Neural crest cell (in vitro differentiated cells): ENCODE measurements around the gene OR2H2. TPM values are rescaled to one million over a fixed set of nuclear protein-coding genes. Genes with fewer than 3 reads are reported as not detected.

Experiments
- DNase-seq: peaks from one replicate; pipeline ENCODE4 v3.0.0; 2021; ENCODE audit warnings: low read depth, mixed read lengths, low spot score
- H3K27ac Mint-ChIP-seq: one replicate; pipeline ENCODE4 v1.8.0; 2021; ENCODE audit warnings: mild to moderate bottlenecking, mixed read lengths; ENCODE audit not compliant: unreplicated experiment
- H3K27me3 Mint-ChIP-seq: 2 replicates; pipeline ENCODE4 v1.8.0; 2021; ENCODE audit warnings: low read depth, mild to moderate bottlenecking, mixed read lengths
- H3K36me3 Mint-ChIP-seq: 2 replicates; pipeline ENCODE4 v1.8.0; 2021; ENCODE audit warnings: low read depth, mild to moderate bottlenecking, mixed read lengths
- H3K4me1 Mint-ChIP-seq: 2 replicates; pipeline ENCODE4 v1.8.0; 2021; ENCODE audit warnings: mixed read lengths
- H3K4me3 Mint-ChIP-seq: one replicate; pipeline ENCODE4 v1.8.0; 2021; ENCODE audit warnings: mild to moderate bottlenecking, mixed read lengths
- H3K9me3 Mint-ChIP-seq: 2 replicates; pipeline ENCODE4 v1.8.0; 2021; ENCODE audit warnings: mixed read lengths
- total RNA-seq: library from RNA; stranded (reverse); gene quantifications from 2 replicates; pipeline ENCODE4 v1.2.1, GENCODE V29; 2021
- TF ChIP-seq, protein P1 (sequence below): fragments of 200-600 bp; sonication (generic); conservative IDR thresholded peaks from 2 replicates; pipeline ENCODE4 v1.5.0; 2021; ENCODE audit warnings: antibody characterized with exemption, mild to moderate bottlenecking

Gene OR2H2
- total RNA-seq, 1 donor from 2014 or later = not detected

DNA sequence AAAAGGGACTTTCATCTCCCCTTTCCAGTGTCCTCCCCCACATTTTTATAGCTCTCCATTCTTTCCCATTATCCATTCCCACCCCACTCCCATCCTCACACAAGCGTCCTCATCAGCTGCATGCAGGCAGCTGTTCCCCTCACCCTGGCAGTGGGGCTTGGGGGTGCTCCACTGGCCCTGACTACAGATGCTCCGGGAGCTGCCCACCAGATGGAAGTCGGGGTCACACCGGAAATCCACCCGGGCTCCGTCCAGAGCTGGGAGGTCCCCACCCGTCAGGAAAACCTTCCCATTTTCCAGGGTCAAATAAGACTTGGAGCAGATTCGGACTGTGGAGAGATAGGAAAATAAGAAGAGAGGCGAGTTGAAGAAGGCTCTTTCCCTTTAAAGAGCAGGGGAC is 45.4 kb downstream of the OR2H2 start:
- Mint-ChIP-seq H3K27ac (no peak overlapping the region), H3K9me3 (no peaks in the 10 kb centered on the region), H3K27me3 (peaks cover 40% of the 10 kb centered on the region), H3K36me3 (no peaks in the 10 kb centered on the region), H3K4me3 (peak overlapping the region; percentile 94), H3K4me1 (peaks cover 72% of the 10 kb centered on the region)
- no peak for DNase-seq
- TF ChIP-seq, protein P1, sequence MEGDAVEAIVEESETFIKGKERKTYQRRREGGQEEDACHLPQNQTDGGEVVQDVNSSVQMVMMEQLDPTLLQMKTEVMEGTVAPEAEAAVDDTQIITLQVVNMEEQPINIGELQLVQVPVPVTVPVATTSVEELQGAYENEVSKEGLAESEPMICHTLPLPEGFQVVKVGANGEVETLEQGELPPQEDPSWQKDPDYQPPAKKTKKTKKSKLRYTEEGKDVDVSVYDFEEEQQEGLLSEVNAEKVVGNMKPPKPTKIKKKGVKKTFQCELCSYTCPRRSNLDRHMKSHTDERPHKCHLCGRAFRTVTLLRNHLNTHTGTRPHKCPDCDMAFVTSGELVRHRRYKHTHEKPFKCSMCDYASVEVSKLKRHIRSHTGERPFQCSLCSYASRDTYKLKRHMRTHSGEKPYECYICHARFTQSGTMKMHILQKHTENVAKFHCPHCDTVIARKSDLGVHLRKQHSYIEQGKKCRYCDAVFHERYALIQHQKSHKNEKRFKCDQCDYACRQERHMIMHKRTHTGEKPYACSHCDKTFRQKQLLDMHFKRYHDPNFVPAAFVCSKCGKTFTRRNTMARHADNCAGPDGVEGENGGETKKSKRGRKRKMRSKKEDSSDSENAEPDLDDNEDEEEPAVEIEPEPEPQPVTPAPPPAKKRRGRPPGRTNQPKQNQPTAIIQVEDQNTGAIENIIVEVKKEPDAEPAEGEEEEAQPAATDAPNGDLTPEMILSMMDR = no peak

DNA sequence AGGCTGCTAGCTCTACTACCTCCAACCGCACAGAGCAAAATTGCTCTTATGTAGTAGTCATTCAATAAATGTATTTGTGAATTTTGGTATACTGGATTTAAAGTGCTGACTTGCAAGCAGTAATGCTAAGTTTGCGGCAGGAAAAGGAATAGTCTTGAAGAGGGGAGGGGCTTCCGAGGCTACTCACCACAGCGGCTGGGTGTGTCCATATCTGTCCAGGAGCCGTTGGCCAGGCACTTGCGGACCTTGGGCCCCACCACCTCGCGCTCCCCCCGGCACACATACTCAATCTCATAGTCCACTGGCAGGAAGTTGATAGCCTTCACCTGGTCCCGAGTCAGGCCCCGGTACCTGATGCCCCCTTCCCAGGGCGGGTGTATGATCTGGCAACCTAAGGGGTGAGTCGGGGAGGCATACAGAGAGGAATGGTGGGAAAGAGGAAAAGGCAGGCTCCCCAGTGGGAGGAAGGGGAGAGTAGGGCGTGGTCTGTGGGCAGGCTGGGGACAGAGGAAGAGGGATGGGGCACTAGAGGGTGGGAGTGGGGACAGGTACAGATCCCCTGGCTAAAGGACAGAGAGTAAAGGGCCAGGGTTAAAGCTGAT is 46.4 kb downstream of the OR2H2 start:
- Mint-ChIP-seq H3K27ac (no peak overlapping the region), H3K4me3 (peak overlapping the region; percentile 94), H3K27me3 (peaks cover 35% of the 10 kb centered on the region), H3K36me3 (no peaks in the 10 kb centered on the region), H3K4me1 (peaks cover 62% of the 10 kb centered on the region), H3K9me3 (no peaks in the 10 kb centered on the region)
- DNase-seq = no peak
- TF ChIP-seq, protein P1 = no peak

DNA sequence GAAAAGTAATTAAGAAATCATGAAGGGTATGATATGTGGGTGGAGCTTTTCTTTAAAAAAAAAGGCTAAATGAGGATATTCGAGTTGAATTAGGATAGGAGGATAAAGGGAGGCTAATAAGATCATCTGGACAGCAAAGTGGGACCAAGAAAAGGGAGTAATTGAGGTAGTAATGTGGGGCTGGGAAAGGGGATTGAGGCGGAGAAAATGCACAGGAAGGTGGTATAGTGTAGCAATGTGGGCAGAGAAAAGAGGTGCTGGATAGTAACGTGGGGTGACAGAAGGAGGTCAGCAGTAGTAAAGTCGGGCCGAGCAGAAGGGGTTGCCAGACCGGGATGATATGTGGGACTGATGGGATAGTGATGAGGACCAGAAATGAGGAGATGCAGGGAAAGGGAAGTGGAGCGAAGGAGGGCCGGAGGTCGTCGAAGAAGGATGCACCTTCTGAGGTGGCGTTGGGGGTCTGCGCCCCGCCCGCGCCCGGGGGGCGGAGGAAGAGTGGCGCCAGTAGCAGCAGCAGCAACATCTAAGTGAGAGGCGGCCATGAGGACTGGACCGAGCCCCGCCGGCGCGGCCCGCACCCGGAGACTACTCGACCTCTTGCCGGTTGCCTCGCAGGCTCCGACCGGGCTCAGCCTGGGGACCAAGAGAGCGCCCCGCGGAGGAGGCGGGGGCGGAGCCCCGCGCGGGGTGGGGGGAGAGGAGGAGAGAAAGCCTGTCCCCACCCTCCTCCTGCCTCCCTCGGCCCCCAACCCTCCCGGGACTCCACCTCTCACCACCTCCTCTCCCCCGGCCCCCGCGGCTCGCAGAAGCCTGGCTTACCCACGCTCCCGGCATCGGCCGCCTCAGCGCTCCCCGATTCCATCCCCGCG is 47.2 kb downstream of the OR2H2 start:
- Mint-ChIP-seq H3K27me3 (peaks cover 30% of the 10 kb centered on the region), H3K27ac (peak overlapping the region; percentile 9), H3K36me3 (no peaks in the 10 kb centered on the region), H3K4me3 (peak overlapping the region; percentile 94), H3K4me1 (peaks cover 54% of the 10 kb centered on the region), H3K9me3 (no peaks in the 10 kb centered on the region)
- TF ChIP-seq, protein P1 = no peak
- peak; percentile 47 for DNase-seq

DNA sequence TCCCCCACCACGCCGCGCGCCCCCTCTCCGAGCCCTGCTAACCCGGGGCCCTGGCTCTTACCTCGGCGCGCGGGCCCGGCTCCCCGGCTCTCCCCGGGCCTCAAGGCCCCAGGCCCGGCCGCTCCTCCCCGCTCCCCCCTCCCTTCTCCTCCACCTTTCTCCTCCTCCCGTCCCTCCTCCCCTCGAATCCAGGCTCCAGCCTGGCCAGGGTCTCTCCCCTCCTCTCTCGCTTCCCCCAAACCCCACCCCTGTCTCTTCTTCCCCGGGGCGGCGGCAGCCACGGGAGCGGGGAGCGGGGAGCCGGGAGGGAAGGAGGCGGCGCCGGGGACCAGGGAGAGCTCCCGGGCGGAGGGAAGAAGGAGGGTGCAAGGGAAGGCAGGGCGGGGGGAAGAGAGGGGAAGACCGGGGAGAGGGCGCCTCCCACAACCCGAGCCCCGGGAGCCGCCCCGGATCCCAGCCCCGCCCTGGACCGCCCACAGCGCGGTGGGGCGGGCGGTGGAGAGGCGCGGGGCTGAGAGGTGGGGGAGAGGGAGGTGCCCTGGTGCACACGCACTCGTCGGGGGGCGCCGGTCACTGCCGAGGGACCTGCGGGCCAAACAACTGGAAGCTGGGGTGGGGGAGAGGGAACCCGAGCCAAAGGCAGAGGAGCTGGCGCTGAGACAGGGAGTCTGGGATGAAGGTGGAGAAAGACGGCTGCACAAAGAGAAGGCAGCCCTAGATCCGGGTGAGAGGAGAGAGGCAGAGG is 48.0 kb downstream of the OR2H2 start, which contains the start of gene GABBR1:
Gene GABBR1 (minus strand): TSS at position 395 of the 745 bp plus-strand sequence. CDS start 798 bp downstream, outside the sequence.
- H3K27me3 Mint-ChIP-seq = peaks cover 29% of the 10 kb centered on the region
- H3K4me1 Mint-ChIP-seq = peaks cover 54% of the 10 kb centered on the region
- H3K27ac Mint-ChIP-seq = peak within 1 kb of the TSS; percentile 96
- H3K9me3 Mint-ChIP-seq = no peaks in the 10 kb centered on the region
- H3K36me3 Mint-ChIP-seq = no peaks in the 10 kb centered on the region
- TF ChIP-seq, protein P1 = no peak
- DNase-seq = peak; percentile 78
- H3K4me3 Mint-ChIP-seq = peak within 1 kb of the TSS; percentile 94

DNA sequence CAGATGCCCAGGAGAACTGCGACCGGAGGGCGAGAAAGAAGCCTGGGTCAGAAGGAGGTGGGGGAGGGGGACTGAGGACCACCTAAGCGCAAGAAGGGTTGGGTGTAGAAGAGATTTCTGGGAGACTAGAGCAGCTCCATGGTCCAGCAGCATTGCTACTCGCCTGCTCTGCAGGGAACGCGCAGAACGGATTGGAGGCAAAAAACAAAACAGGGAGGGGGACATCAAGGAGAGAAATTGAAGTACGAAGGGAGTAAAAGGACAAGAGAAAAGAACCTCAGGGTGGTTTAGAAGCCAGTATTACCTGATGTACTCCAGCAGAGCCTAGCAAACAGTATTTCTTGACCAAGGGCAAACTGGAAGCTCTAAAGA is 48.6 kb downstream of the OR2H2 start:
- TF ChIP-seq, protein P1 = no peak
- H3K4me3 Mint-ChIP-seq = peak overlapping the region; percentile 94
- no peak for DNase-seq
- no peaks in the 10 kb centered on the region for H3K36me3 Mint-ChIP-seq
- peaks cover 29% of the 10 kb centered on the region for H3K27me3 Mint-ChIP-seq
- H3K9me3 Mint-ChIP-seq = no peaks in the 10 kb centered on the region
- peaks cover 49% of the 10 kb centered on the region for H3K4me1 Mint-ChIP-seq
- H3K27ac Mint-ChIP-seq = peak overlapping the region; percentile 96
